HCT116 (cell line): ENCODE results near the gene GATAD2A.

Source experiments
- EZH2phosphoT487 ChIP-seq: fragments of 200-600 bp; IDR thresholded peaks from 2 replicates; pipeline ENCODE4 v1.6.1; 2018; ENCODE audit warnings: antibody characterized with exemption, borderline replicate concordance
- POLR2A ChIP-seq: IDR thresholded peaks from 2 replicates; pipeline ENCODE4 v1.7.0; 2011; ENCODE audit warnings: borderline replicate concordance; ENCODE audit not compliant: insufficient read depth, insufficient read length; ENCODE audit errors: extremely low read depth
- POLR2AphosphoS5 ChIP-seq: IDR thresholded peaks from 2 replicates; pipeline ENCODE4 v1.6.1; 2011; ENCODE audit warnings: mild to moderate bottlenecking, low read depth, low read length, moderate library complexity
- RAD21 ChIP-seq: IDR thresholded peaks from 2 replicates; pipeline ENCODE4 v1.6.1; 2012; ENCODE audit warnings: low read depth, mild to moderate bottlenecking
- REST ChIP-seq: IDR thresholded peaks from 2 replicates; pipeline ENCODE4 v1.6.1; 2012; ENCODE audit warnings: low read depth
- SIN3A ChIP-seq: IDR thresholded peaks from 2 replicates; pipeline ENCODE4 v1.6.1; 2012; ENCODE audit warnings: low read depth
- SRF ChIP-seq: IDR thresholded peaks from 2 replicates; pipeline ENCODE4 v1.6.1; 2012; ENCODE audit warnings: low read depth
- TCF7L2 ChIP-seq: IDR thresholded peaks from 2 replicates; pipeline ENCODE4 v1.7.0; 2011; ENCODE audit warnings: borderline replicate concordance, inconsistent platforms; ENCODE audit not compliant: insufficient read depth, insufficient read length; ENCODE audit errors: extremely low read depth
- ZBTB33 ChIP-seq: IDR thresholded peaks from 2 replicates; pipeline ENCODE4 v1.6.1; 2011; ENCODE audit warnings: mild to moderate bottlenecking, low read length, moderate library complexity; ENCODE audit not compliant: insufficient replicate concordance; ENCODE audit errors: extremely low read depth
- TF ChIP-seq, protein P1 (sequence below), 3 experiments: fragments of 200-600 bp in 1 of 3; sonication (generic) in 1 of 3; IDR thresholded peaks in 2 of 3; conservative IDR thresholded peaks in 1 of 3; 2 replicates each; pipeline ENCODE4 v1.5.1; 2012 to 2017; ENCODE audit warnings: low read depth in 2 of 3, low read length in 2 of 3, antibody characterized with exemption in 1 of 3, borderline replicate concordance in 1 of 3, control low read depth in 1 of 3, mild to moderate bottlenecking in 1 of 3, mixed read lengths in 1 of 3, mixed run types in 1 of 3, moderate library complexity in 1 of 3; ENCODE audit not compliant: insufficient read depth in 1 of 3

DNA sequence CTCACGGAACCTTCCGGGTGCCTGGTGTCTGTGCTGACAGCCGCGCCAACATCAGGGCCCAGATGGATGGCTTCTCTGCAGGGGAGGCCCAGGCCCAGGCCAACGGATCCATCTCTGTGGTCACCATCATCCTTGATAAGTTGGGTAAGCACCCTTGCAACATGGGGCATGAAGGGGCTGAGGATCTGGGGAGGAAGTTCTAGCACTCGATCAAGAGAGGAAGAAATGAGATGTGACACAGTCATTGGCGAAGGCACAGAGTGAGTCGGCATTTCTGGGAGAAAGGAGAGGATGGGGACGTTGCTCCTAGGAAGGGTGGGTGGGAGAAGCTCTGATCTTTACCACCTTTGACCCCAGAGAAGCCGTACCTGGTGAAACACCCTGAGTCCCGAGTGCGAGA, 137.0 kb downstream of the GATAD2A start:
- TF ChIP-seq, protein P1, sequence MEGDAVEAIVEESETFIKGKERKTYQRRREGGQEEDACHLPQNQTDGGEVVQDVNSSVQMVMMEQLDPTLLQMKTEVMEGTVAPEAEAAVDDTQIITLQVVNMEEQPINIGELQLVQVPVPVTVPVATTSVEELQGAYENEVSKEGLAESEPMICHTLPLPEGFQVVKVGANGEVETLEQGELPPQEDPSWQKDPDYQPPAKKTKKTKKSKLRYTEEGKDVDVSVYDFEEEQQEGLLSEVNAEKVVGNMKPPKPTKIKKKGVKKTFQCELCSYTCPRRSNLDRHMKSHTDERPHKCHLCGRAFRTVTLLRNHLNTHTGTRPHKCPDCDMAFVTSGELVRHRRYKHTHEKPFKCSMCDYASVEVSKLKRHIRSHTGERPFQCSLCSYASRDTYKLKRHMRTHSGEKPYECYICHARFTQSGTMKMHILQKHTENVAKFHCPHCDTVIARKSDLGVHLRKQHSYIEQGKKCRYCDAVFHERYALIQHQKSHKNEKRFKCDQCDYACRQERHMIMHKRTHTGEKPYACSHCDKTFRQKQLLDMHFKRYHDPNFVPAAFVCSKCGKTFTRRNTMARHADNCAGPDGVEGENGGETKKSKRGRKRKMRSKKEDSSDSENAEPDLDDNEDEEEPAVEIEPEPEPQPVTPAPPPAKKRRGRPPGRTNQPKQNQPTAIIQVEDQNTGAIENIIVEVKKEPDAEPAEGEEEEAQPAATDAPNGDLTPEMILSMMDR (IDR thresholded peaks at IDR 0.05 in 2 of 3, conservative IDR thresholded peaks at IDR 0.05 in 1 of 3; ENCODE audit: borderline replicate concordance in 1 of 3, insufficient read depth in 1 of 3, low read depth in 2 of 3, low read length in 2 of 3), result no peak
- TF ChIP-seq REST (no peak), TCF7L2 (no peak), ZBTB33 (no peak), SIN3A (no peak), POLR2AphosphoS5 (no peak), EZH2phosphoT487 (no peak), RAD21 (no peak), SRF (no peak), POLR2A (no peak)
